Heart left ventricle (tissue), 13 donors: ENCODE measurements around the gene TSR1.

Experiments used
- POLR2A ChIP-seq, 2 donors: fragments of 450-650 bp; IDR thresholded peaks; one replicate each; pipeline ENCODE4 v1.6.1; 2017; ENCODE audit warnings: antibody characterized with exemption in 2 of 2, mild to moderate bottlenecking in 2 of 2, moderate library complexity in 2 of 2
- TF ChIP-seq, protein P1 (sequence below), 12 donors: fragments of 200-600 bp; sonication (generic) in 4 of 12; IDR thresholded peaks; one replicate each; pipeline versions ENCODE4 v1.5.0 to v1.8.0; 2018 to 2022; ENCODE audit warnings: antibody characterized with exemption in 12 of 12, mild to moderate bottlenecking in 5 of 12
- donor health status: ischemic (EF 13 %, LVEDD 7.1; RV severe dilation, severe dysfunction).
- donor health status: DM: no; HTN: yes; CAD: no.
- donor health status: DM: no; HTN: no; CAD: no.
- donor health status: ischemic (EF 25% LVEDD 6.9; RV normal size, moderate dysfunction).
- donor health status: ischemic (EF 25% LVEDD 5.7; RV mildly dilated, moderate dysfunction).
- donor health status: ischemic (EF 35%, LVEDD 5.7; RV mildly dilated, moderate dysfunction).
- donor health status: nonischemic (EF 11% LVEDD 7.7; RV severe dilation, severe dysfunction).
- donor health status: DM: yes; HTN: yes; CAD: no.
- donor health status: PGD.
- donor health status: ischemic (EF 29% LVEDD 5.4; RV normal size, mild dysfunction).
- donor health status: nonischemic (EF 23%, LVEDD 6.1; RV moderate dilation, normal function).

- TF ChIP-seq, protein P1, sequence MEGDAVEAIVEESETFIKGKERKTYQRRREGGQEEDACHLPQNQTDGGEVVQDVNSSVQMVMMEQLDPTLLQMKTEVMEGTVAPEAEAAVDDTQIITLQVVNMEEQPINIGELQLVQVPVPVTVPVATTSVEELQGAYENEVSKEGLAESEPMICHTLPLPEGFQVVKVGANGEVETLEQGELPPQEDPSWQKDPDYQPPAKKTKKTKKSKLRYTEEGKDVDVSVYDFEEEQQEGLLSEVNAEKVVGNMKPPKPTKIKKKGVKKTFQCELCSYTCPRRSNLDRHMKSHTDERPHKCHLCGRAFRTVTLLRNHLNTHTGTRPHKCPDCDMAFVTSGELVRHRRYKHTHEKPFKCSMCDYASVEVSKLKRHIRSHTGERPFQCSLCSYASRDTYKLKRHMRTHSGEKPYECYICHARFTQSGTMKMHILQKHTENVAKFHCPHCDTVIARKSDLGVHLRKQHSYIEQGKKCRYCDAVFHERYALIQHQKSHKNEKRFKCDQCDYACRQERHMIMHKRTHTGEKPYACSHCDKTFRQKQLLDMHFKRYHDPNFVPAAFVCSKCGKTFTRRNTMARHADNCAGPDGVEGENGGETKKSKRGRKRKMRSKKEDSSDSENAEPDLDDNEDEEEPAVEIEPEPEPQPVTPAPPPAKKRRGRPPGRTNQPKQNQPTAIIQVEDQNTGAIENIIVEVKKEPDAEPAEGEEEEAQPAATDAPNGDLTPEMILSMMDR (IDR thresholded peaks at IDR 0.05): no peak
- TF ChIP-seq POLR2A (IDR thresholded peaks at IDR 0.05): no peak
These were observed 39.9 kb upstream of the TSR1 start for GRCh38 chr17:2376107-2376506.
